ENCODE results near the gene CLDN24.

GRCh38 chr4:183321516-183321915 lies 710 bp downstream of the CLDN24 start:
- no peak for TF ChIP-seq CTCF (IDR thresholded peaks at IDR 0.05 in 4 of 5, conservative IDR thresholded peaks at IDR 0.05 in 1 of 5)
- no peak for TF ChIP-seq POLR2A (IDR thresholded peaks at IDR 0.05)

All from gastrocnemius medialis (tissue), 4 donors.